MM.1S (cell line): ENCODE data around the gene HIVEP1.

Experiments
- CTCF ChIP-seq: fragments of 300-600 bp; sonication (generic); IDR thresholded peaks from 2 replicates; pipeline ENCODE4 v1.5.1; 2016; ENCODE audit warnings: antibody characterized with exemption, low read length, mixed read lengths
- EZH2 ChIP-seq: fragments of 300-600 bp; sonication (generic); optimal IDR thresholded peaks from 2 replicates; pipeline ENCODE3; 2017; ENCODE audit warnings: low read depth, mild to moderate bottlenecking, antibody characterized with exemption, low read length, mixed read lengths
- EZH2phosphoT487 ChIP-seq: fragments of 300-600 bp; sonication (generic); IDR thresholded peaks from 2 replicates; pipeline ENCODE4 v1.6.1; 2018; ENCODE audit warnings: antibody characterized with exemption, low read length

- no peak for TF ChIP-seq CTCF
- no peak for TF ChIP-seq EZH2
- no peak for TF ChIP-seq EZH2phosphoT487
Measured at GRCh38 chr6:11972270-11972669, 39.8 kb upstream of the HIVEP1 start.
